Measurements from ENCODE around the gene CASP14. TPM values are rescaled to one million over a fixed set of nuclear protein-coding genes. Genes with fewer than 3 reads are reported as not detected.

Gene CASP14
- total RNA-seq, 1 experiment from 2014 or later: not detected

Other genes starting within 250 kb of the CASP14 start
- gene OR7A5, start 214.3 kb upstream of the CASP14 start, total RNA-seq (2021; ENCODE audit: unreplicated experiment): not detected
- gene OR7C1, start 214.3 kb upstream of the CASP14 start, total RNA-seq (2021; ENCODE audit: unreplicated experiment): not detected
- not detected for gene OR7A10, start 200.6 kb upstream of the CASP14 start, total RNA-seq (2021; ENCODE audit: unreplicated experiment)
- not detected for gene OR7A17, start 163.3 kb upstream of the CASP14 start, total RNA-seq (2021; ENCODE audit: unreplicated experiment)
- not detected for gene OR7C2, start 108.0 kb upstream of the CASP14 start, total RNA-seq (2021; ENCODE audit: unreplicated experiment)
- not detected for gene SLC1A6, start 69.6 kb upstream of the CASP14 start, total RNA-seq (2021; ENCODE audit: unreplicated experiment)
- not detected for gene OR1I1, start 32.7 kb downstream of the CASP14 start, total RNA-seq (2021; ENCODE audit: unreplicated experiment)
- gene SYDE1, start 57.9 kb downstream of the CASP14 start, total RNA-seq (2021; ENCODE audit: unreplicated experiment): 4.9 TPM
- gene NOTCH3, start 151.5 kb downstream of the CASP14 start, total RNA-seq (2021; ENCODE audit: unreplicated experiment): 39.4 TPM
- 0.12 TPM for gene EPHX3, start 183.0 kb downstream of the CASP14 start, total RNA-seq (2021; ENCODE audit: unreplicated experiment)